GM18499 (cell line): ENCODE data around the gene ZFP62.
"Not testable (repeated sequence)": the region's sequence is repeated elsewhere in the genome, so short reads cannot be mapped to it uniquely, and the experiment has no call there.

Experiments used
- ATAC-seq: cut with Tn5 transposase; IDR thresholded peaks from one replicate; pipeline ENCODE4 v1.9.1; 2021; ENCODE audit warnings: moderate number of reproducible peaks; ENCODE audit not compliant: insufficient read depth, unreplicated experiment

The ZFP62 gene

GRCh38 chr5:180831139-180832093, 29.7 kb downstream of the ZFP62 start:
- peak; percentile 40 for ATAC-seq

GRCh38 chr5:180830253-180831138, 30.6 kb downstream of the ZFP62 start:
- no peak for ATAC-seq

GRCh38 chr5:180829726-180830125, 31.4 kb downstream of the ZFP62 start:
- ATAC-seq, result no peak

GRCh38 chr5:180828756-180829531, 32.1 kb downstream of the ZFP62 start:
- not testable (repeated sequence) for ATAC-seq

GRCh38 chr5:180827374-180827773, 33.7 kb downstream of the ZFP62 start:
- ATAC-seq, result not testable (repeated sequence)

- no peak for ATAC-seq
Measured at GRCh38 chr5:180825768-180826525, 35.1 kb downstream of the ZFP62 start.

- no peak for ATAC-seq
Measured at GRCh38 chr5:180824630-180825476, 36.2 kb downstream of the ZFP62 start.

GRCh38 chr5:180823940-180824629, 37.0 kb downstream of the ZFP62 start:
- ATAC-seq, result no peak

GRCh38 chr5:180823346-180823745, 37.7 kb downstream of the ZFP62 start:
- no peak for ATAC-seq

- ATAC-seq, result no peak
Measured at GRCh38 chr5:180821538-180821937, 39.5 kb downstream of the ZFP62 start.

GRCh38 chr5:180820788-180821321, 40.2 kb downstream of the ZFP62 start:
- no peak for ATAC-seq

GRCh38 chr5:180818677-180819341, 42.3 kb downstream of the ZFP62 start:
- no peak for ATAC-seq

GRCh38 chr5:180817893-180818674, 43.0 kb downstream of the ZFP62 start:
- ATAC-seq, result no peak

- ATAC-seq, result no peak
Measured at GRCh38 chr5:180816608-180817534, 44.2 kb downstream of the ZFP62 start.

GRCh38 chr5:180815293-180815917, 45.7 kb downstream of the ZFP62 start:
- ATAC-seq, result no peak
